OCI-LY7 (cell line): ENCODE results near the gene NDOR1.

Source experiments
- CTCF ChIP-seq: fragments of 200-600 bp; sonication (generic); conservative IDR thresholded peaks from 2 replicates; pipeline ENCODE4 v1.5.1; 2014; ENCODE audit warnings: mild to moderate bottlenecking, antibody characterized with exemption, low read length, moderate library complexity, mixed read lengths
- EZH2phosphoT487 ChIP-seq: fragments of 200-600 bp; sonication (generic); IDR thresholded peaks from 2 replicates; pipeline ENCODE4 v1.6.1; 2018; ENCODE audit warnings: low read depth, borderline replicate concordance, mild to moderate bottlenecking, mixed run types, antibody characterized with exemption, low read length, moderate library complexity, mixed read lengths

DNA sequence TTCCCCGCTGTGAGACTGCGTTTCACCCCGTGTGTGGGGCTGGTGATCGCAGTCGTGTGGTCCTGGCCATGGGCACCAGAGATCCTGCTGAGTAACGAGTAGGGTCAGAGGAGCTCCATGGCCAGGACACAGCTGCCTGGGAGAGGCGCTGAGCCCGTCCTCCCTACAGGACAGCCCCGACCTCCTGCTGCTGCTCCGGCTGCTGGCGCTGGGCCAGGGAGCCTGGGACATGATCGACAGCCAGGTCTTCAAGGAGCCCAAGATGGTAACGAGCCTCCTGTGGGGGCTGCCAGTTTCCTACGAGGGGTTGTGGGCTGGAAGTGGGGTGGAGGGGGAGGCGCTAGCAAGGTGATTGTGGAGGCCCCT is 60.6 kb downstream of the NDOR1 start:
- TF ChIP-seq CTCF: no peak
- TF ChIP-seq EZH2phosphoT487: no peak
